GM21515 (cell line): ENCODE results near the gene PLA2R1.

Source experiments
- ATAC-seq: cut with Tn5 transposase; IDR thresholded peaks from one replicate; pipeline ENCODE4 v1.9.1; 2021; ENCODE audit not compliant: unreplicated experiment

PLA2R1 gene

DNA sequence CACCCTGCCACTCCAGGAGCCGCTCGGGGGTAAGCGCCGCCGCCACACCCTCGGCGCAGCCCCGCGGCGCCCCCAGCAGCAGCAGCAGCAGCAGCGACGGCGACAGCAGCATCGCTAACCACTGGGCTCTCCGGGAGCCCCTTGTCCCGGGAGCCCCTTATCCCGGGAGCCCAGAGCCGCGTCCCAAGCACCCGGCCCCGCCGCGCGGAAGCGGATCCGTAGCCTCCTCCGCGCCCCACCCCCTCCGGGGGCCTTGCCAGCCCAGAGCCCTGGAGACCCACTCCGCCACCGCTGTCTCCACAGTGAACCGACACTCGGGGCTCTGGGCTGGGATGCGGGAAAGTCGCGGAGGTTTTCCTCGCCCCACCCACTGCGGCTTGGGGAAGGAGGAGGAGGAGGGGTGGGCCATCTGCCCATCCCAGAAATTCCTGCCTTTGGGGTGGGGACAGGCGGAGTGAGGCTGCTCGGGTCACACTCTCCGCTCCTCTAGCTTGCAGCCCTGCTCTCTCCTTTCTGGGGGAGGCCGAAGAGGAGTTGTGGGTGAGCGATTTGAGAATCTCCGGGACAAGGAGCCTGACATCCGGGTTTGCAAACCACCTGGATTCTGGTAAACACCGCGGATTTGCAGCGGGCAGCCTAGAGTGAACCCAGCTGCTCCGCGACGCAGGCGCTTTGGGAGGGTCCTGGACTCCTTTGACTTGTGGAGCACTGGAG lies at the start of gene PLA2R1:
PLA2R1 (minus strand) TSS at position 324 of the 714 bp plus-strand sequence; CDS start at position 112, 212 bp downstream.
- ATAC-seq: no peak

DNA sequence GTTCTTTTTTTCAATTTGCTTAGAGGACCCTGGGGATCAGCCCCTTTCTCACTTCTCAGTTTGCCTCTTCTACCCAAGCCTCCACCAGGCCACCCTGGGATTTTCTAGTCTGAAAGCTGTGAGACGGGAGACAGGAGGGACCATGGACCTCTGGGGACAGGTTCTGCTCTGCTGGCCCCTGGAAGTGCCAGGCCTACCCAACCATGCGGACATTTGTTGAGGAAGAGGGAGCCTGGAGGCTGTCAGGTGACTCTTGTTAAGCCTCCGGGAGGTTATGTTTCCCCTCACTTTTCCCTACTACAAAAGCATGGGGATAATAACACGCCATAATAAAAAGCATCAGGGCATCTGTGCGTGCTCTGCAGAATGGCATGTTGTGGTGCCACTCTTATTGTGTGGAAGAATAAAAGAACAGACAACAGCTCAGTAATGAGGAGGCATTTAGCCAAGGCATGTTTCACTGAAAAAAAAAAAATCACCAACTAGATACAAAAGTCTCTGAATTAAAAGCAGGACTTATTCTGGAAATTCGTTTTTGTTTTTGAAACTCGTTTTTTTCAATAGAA lies 48.3 kb upstream of the PLA2R1 start:
- ATAC-seq: no peak

DNA sequence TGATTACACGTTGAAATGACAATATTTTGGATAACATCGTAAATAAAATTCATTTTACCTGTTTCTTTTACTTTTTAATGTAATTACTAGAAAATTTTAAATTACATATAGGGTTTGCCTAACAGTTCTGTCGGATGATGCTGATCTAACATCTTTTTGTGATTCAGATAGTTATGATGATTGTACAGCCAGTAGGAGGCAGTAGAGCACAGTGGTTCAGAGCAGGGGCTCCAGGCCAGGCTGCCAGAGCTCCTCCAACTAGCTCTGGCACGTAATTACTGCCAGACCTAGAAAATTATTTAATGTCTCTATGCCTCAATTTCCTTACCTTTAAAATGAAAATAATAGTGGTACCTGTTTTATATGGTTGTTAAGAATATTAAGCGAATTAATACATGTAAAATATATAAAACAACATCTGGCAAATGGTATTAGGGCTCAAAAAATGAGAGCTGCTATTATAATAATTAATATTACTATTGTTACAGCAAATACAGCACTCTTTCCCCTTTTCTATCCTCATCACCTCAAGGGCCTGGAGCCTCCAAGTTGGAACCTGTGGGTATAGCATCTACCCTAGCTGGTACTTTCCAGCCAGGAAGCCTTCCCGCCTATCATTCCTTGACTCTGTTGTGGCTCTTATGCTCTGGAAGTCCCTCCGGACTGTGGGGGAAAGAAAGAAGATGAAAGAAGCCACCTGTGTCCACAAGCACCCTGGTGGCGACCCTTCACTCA lies 47.7 kb upstream of the PLA2R1 start:
- peak; percentile 92 for ATAC-seq

DNA sequence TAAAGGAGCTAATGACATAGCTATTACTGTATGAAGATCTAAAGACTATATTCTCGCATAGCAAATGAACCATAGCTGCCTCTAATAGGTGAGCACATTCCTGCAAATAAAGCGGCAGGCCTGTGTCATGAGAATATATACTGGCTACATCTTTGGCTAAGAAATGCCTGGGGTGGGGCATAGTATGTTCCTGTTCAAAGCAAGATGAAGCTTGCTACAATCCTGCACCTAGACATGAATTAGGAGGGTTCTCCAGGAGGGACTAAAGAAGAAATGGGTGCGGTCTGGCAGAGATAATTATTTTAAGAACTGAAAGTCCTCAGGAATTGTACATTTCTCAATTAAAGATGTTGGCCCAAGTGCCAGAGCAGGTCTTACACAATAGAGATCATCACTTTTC lies 46.8 kb upstream of the PLA2R1 start:
- ATAC-seq: no peak

DNA sequence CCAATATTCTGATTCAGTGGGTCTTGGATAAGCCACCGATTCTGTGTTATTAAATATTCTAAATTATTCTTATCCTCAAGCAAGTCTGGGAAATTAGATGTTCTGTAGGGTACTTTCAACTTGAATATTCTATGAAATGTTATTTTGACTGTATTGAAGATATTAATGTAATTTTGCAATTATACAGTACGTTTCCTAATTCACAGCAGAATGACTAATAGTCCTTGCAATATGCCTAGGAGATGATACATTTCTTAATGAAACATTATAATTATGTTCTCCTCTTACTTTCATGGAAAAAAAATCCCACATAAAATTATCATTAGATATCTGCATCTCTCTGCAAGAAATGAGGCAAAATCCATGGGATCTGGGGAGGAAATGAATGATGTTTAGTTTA lies 46.2 kb upstream of the PLA2R1 start:
- ATAC-seq: no peak

DNA sequence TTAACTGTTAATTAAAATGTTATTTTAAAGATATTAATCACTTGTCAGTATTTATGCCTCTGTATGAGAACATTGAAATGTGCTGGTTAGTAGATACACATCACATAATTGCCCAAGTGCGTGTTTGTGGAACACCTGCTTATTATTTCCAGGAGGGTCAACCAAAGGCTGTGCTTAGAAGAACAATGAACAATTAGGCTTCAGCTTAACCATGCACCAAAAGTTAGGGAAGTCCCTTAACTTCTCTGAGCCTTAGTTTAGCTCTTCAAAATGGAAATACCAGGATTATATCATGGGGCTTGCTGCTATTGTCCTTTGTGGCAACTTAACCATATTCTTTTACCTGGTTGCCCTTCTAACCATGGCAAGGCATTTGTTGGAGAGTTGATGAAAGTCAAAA lies 43.0 kb upstream of the PLA2R1 start:
- ATAC-seq: no peak

DNA sequence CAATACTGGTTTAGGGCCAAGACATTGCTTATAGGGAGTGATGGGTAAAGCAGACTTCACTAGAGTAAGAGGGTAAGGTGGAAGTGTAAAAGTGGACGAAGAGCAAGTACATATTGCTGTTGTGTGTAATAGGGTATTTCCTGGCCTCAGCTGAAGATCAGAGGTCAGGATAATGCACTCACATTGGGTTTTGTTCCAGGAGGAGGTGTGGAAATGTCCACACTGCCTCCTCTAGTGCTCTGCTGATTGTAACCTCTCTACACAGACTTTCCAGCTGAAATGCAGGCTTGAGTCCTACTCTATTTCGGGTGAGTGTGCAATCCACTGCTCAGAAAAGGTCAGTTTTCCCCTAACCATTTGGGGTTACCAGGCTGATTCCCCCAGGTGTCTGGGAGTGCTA lies 41.7 kb upstream of the PLA2R1 start:
- ATAC-seq: no peak

DNA sequence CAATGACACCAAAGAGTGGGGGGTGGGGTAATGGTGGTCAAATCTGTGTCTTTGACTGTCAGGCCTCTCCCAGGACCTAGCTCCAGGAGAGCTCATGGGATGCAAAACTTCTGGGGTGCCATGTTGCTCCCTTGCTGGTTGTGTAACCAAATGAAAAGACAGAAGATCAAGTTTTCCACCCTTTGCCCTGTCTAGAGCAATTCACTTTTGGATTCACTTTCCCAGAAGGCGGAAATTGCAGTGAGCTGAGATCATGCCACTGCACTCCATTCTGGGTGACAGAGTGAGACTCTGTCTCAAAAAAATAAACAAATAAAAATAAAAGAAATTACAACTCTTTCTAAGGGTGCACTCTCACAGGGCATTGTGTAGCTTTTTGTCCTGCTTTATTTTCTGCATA lies 34.9 kb upstream of the PLA2R1 start:
- ATAC-seq: no peak

DNA sequence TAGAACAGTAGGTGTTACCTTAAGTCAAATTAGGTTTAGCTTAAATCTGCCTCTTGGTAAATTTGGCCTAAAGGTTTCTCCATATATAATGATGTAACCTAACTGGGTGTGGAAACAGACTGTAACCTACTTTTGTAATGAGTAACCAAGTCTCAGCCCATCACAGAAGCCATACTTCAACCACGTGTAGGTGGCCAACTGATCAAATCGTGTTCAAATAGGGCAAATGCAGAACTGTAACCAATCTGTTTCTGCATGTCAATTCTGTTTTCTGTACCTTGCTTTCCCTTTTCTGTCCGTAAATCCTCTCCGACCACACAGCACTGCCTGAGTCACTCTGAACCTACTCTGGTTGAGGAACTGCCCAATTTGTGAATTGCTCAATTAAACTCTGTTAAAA lies 34.0 kb upstream of the PLA2R1 start:
- no peak for ATAC-seq

DNA sequence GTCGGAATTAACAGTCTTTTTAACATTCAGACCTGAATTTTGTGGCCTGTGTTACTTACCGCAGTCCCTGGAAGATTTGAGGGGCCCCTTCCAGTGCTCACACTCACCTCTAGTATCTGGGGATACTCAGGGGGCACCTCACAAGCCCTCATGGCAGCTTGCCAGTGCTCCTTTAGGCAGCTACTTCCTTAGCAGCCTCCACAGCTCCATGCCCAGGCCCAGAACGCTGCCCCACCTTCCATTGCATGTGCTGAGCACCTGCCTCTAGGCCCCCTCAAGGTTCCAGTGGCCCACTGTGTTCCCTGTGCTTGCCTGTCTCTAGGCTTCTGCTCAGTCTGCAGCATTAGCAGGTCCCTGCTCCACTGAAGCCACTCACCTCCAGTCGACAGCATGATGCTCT lies 30.0 kb upstream of the PLA2R1 start:
- no peak for ATAC-seq

DNA sequence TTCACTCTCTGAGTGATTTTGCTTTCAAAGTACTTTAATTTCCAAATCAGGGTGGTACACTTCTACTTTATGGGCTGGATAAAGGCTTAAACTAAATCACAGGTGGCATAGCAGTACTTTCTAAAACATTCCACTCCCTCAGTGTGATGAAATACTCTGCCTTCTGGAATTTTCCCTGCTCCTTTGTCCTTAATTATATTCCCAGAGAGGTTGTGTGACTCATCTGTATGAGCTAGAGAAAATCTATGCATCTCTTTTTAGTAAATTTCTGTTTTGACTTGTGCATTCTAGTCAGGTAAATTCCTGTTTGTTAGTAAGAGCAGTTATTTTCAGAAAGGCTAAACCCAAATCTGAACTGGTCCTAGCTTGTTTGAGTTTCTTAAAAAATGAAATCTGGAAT lies 29.0 kb upstream of the PLA2R1 start:
- no peak for ATAC-seq

DNA sequence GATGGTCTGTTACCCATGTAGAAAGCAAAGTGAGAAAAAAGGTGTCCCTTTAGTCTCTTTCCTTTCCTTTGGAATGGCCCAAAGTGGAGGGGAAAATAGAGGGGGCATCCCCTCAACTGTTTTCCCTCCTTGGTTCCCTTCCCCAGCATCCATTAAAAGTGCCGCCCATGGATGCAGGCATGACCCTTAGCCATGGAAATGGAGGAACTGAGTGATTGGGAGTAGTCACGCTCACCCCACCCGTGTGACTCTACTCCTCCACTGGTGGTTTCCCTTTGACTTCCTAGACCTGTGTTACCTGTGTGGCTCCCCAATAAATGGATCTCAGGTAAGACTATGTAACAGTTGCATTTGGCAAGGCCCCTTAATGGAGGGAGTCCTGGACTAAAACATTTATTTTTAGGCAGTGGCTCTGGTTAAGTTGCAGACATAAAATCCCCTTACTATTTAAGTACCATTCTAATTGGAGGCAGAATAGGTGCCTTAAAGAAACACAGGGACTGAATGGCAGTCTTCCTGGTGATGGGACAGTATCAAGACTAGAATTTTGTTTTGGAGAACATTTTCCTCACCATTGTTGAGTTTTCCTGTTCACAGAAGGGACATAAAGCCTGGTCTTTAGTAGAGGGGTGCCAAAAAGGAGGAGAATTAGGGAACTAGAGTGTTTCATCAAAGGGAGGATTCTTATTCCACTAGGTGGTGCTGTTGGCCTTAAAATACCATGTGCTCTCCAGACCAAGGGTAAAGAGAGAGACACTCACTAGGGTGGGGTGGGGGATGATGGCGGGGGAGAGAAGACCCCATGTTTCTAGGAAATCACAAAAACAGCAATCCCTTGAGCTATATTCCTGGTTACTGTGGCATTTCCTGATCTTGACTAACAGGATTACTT lies 25.7 kb upstream of the PLA2R1 start:
- ATAC-seq: no peak

DNA sequence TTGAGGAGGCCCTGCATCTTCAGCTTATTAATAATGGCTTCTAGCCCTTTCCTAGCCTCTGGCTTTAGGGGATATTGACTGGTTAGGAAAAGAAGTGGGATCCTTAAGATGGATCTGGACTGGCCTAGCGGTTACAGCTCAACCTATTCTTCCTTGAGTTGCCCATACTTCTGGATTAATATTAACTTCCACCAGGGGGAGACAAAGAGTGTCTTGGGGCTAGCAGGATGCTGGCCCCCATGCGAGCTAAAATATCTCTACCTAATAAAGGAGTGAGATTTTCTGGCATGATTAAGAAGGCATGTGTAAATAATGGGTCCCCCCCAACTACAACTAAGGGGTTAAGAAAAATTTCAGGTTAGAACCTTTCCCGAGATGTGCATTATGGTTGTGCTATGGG lies 23.2 kb upstream of the PLA2R1 start:
- no peak for ATAC-seq

DNA sequence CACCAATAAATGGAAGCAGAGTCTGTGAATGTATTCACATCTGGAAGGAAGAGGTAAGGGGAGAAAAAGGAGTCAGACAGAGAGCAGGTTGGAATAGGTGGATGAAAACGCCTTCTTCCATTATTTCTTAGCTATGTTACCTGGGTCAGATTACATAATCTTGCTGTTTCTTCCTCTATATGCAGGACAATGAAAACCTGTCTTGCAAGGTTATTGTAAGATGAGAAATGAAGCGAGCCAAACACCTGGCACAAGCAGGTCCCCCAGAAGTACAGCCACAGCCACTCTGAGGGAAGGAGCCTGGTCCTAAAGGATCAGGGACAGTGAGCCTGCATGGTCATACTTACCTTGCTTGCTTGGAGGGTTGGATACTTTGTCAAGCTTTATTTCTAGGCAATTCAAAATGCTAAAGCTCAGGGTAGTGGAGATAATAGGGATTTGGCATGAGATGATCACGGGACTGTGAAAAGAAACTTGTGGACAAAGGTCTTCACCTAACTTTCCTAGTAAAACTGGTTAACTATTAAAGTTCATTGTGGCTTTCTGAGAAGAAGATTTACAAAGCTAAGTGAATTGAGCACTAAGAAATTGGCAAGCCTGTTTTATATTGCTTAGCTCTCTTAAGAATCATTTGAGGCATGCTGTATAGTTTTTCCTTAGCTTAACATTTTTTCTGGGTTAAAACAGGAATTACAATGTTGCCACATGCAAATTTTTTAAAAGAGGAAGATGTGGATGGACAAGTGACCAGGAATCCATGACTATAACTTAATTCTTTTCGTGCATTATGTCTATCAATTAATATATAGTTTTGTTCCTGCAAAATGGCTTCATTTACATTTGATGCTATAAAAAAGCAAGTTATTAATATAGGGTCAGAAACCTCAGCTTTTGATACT lies 15.7 kb upstream of the PLA2R1 start:
- no peak for ATAC-seq

DNA sequence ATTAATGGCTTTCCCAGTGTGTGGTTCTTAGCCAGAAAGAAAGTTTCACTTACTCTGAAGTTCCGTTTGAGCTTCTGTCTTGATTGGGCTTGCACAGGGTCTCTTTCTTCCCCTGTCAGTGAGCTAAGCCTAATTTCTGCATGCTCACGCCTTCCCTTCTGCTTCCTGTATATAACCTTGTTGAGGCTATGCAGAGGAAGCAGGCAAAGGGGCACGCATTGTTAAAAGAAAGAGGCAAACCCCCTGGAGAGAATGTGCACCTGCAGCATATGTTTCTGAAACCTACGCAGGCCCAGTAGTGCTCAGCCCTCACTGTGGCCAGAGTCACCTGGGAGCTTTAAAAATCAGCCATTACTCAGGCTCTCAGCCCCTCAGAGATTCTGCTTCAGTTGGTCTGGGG lies 14.5 kb upstream of the PLA2R1 start:
- no peak for ATAC-seq

DNA sequence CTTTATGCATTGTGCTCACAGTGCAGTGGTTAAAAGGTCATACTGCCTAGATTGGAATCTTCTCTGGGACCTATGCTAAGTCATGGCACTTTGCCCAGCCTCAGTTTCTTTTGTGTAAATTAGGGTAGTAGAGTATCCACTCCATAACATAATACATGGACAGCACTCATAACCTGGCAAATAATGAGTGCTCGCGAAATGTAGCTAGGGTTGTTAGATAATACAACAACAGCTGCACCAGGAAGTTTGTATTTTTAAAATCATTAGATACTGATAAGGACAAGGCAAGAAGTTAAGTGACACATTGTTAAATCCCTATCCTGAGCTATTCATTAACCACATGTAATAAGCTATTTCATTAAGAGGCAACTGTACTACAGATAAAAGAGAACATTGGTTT lies 13.8 kb upstream of the PLA2R1 start:
- no peak for ATAC-seq

DNA sequence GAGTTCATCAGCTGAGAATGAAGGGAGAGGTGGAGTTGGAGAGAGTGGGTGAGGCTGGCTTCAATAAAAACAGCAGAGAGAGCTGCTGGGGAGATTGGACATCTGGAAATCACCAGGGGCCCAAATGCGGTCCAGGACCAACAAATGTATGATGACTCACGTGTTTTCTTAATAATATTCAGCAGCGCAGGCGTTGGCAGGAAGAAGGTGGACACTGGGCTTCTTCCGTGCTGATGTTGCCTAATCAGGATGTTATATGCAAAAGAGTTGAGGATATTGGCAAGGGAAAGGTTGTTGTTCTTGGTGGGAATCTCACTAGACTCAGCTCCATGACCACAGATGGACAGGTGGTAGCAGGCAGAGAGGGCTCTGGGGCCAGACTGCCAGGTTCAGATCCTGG lies 12.8 kb upstream of the PLA2R1 start:
- ATAC-seq: no peak

DNA sequence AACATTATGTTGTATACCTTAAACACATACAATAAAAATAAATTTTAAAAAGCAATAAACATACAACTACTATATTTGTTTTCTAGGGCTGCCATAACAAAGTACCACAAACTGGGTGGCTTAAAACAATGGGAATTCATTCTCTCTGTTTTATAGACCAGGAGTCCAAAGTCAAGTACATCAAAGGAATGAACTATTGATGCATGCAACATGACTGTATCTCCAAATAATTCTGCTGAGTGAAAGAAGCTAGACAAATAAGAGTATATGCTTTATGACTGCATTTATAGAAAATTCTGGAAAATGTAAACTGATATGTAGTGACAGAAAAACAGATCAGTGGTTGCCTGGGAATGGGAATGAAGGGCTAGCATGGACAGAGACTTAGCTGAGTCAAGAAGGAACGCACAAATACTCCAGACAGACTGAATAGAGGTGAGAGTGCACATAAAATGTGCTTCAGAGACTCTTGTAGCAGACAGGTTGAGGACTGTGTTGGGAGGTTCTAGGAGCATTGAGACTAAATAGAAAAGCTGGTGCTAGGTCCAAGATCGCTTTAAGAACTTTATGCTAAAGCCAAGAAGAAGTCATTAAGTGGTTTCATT lies 11.0 kb upstream of the PLA2R1 start:
- no peak for ATAC-seq

DNA sequence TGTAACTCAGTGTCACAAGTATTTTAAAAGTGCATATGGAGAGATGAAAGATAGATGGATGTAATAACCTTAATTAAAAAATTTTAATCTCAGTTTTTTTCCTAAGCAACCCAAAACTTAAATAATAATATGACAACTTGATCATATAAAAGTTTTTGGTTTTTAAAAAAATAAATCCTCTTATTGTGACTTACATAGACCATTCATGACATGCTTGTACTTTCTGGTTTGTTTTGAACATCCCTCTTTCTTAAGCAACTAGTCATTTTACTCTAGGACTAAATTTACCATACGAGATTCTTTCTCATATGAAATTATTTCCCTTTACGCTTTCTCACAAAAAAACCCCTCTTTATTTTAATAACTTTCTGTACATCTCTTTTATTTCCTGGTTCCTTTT lies 6.5 kb upstream of the PLA2R1 start:
- no peak for ATAC-seq

DNA sequence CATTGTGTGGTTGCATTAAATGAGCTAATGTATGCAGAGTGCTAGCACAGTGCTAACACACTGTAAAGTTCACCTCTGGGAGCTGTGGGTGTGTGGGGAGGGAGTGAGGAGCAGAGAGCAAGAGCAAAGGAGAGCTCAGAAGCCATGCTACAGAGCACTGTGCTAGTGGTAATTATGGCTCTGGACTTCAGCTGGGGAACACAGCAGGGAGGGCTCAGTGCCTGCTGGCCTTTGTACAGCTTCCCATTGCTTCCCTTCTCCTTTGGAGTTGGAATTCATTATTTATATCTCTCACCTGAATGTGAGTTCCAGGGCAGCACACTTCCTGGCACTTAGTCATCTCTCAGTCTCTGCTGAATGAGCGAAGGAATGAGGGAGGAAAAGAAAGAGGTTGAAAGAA lies 2.5 kb upstream of the PLA2R1 start:
- no peak for ATAC-seq
